Spleen (tissue), 7 donors: ENCODE measurements around the gene SCN4B.

Source experiments
- POLR2A ChIP-seq, 3 donors: fragments of 450-650 bp; IDR thresholded peaks; one replicate each; pipeline ENCODE4 v1.5.1; 2017; ENCODE audit warnings: antibody characterized with exemption in 3 of 3, mild to moderate bottlenecking in 1 of 3
- POLR2AphosphoS5 ChIP-seq, 3 donors: sonication (generic); formaldehyde crosslinking; IDR thresholded peaks; one replicate each; pipeline ENCODE4 v1.5.1; 2017; ENCODE audit warnings: antibody characterized with exemption in 3 of 3
- TF ChIP-seq, protein P1 (sequence below), 11 experiments: fragments of 200-600 bp in 7 of 11; fragments of 450-650 bp in 4 of 11; sonication (generic) in 4 of 11; IDR thresholded peaks in 8 of 11; conservative IDR thresholded peaks in 3 of 11; 1 replicate in 7 of 11; 2 replicates in 4 of 11; pipeline versions ENCODE4 v1.4.0 to v1.8.0; 2016 to 2021; ENCODE audit warnings: antibody characterized with exemption in 11 of 11, inconsistent platforms in 4 of 11, mild to moderate bottlenecking in 1 of 11
- donor health status: DM: no; HTN: no; CAD: no; lungs with moderate emphysema.
- donor health status: DM: no; HTN: no; CAD: no.
- donor health status: DM: no; HTN: no; CAD: no.

DNA sequence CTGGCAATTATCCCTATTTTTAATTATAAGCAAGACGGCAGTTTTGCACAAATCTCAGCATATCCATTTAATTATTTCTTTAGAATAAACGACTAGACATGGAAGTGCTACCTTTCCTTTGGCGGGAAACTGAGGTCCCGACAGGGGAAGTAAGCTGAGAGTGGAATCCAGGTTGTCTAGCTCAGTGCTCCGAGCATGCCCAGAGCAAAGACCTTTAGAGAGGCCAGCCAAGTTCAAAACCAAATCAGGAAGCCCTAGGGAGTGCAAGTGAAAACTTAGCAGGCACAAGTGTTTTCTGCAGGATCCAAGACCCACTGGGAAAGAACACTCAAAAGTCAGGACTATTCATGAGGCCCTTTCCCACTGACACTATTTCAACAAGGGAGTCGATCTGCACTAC, 46.5 kb upstream of the SCN4B start:
- TF ChIP-seq, protein P1, sequence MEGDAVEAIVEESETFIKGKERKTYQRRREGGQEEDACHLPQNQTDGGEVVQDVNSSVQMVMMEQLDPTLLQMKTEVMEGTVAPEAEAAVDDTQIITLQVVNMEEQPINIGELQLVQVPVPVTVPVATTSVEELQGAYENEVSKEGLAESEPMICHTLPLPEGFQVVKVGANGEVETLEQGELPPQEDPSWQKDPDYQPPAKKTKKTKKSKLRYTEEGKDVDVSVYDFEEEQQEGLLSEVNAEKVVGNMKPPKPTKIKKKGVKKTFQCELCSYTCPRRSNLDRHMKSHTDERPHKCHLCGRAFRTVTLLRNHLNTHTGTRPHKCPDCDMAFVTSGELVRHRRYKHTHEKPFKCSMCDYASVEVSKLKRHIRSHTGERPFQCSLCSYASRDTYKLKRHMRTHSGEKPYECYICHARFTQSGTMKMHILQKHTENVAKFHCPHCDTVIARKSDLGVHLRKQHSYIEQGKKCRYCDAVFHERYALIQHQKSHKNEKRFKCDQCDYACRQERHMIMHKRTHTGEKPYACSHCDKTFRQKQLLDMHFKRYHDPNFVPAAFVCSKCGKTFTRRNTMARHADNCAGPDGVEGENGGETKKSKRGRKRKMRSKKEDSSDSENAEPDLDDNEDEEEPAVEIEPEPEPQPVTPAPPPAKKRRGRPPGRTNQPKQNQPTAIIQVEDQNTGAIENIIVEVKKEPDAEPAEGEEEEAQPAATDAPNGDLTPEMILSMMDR (IDR thresholded peaks at IDR 0.05 in 8 of 11, conservative IDR thresholded peaks at IDR 0.05 in 3 of 11) = no peak
- no peak for TF ChIP-seq POLR2A (IDR thresholded peaks at IDR 0.05)
- TF ChIP-seq POLR2AphosphoS5 (IDR thresholded peaks at IDR 0.05) = no peak
